ENCODE data around the gene TANC1. TPM values are rescaled to one million over a fixed set of nuclear protein-coding genes. Genes with fewer than 3 reads are reported as not detected.

Gene TANC1
- total and polyA plus RNA-seq, 11 donors = 26.6 to 91.1 (median 68.8) TPM

DNA sequence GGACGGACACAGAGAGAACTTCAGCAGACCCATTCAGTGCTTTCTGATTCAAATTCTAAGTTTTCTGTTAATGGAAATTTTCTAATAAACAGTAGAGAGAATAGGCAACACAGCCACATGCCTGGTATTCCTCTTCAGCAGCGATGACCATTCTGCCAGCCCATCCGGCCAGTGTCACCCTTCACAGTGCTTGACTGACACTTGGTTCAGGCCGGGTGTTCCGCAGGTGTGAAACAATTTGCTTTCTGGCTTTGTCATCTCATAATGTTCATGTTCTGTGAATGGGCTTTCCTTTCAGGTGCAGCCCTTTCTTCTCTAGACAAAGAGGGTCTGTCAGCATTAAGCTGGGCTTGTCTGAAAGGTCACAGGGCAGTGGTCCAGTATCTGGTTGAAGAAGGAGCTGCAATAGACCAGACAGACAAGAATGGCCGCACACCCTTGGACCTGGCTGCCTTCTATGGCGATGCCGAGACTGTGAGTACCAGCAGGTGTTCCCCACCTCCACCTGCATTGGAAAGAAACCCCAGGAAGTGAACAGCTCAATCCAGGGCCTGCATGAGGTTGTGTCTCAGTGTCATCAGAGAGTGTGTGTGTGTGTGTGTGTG lies 251.1 kb downstream of the TANC1 start:
- TF ChIP-seq POLR2A (IDR thresholded peaks at IDR 0.05) = no peak
- TF ChIP-seq, protein P1, sequence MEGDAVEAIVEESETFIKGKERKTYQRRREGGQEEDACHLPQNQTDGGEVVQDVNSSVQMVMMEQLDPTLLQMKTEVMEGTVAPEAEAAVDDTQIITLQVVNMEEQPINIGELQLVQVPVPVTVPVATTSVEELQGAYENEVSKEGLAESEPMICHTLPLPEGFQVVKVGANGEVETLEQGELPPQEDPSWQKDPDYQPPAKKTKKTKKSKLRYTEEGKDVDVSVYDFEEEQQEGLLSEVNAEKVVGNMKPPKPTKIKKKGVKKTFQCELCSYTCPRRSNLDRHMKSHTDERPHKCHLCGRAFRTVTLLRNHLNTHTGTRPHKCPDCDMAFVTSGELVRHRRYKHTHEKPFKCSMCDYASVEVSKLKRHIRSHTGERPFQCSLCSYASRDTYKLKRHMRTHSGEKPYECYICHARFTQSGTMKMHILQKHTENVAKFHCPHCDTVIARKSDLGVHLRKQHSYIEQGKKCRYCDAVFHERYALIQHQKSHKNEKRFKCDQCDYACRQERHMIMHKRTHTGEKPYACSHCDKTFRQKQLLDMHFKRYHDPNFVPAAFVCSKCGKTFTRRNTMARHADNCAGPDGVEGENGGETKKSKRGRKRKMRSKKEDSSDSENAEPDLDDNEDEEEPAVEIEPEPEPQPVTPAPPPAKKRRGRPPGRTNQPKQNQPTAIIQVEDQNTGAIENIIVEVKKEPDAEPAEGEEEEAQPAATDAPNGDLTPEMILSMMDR (IDR thresholded peaks at IDR 0.05) = no peak
- 90 to 97% (median 95%) methylated on average over 6 to 8 of the region's 8 CpGs for WGBS, 4 donors
- Histone ChIP-seq H3K9me3 (no peaks in the 10 kb centered on the region), H3K4me1 (peaks cover 0 to 26% (median 5%) of the 10 kb centered on the region in 12 donors), H3K4me3 (no peak overlapping the region), H3K27ac (no peak overlapping the region), H3K36me3 (peaks cover 0 to 97% (median 60%) of the 10 kb centered on the region in 9 donors), H3K27me3 (no peaks in the 10 kb centered on the region)
- no peak for ATAC-seq
- no peak for DNase-seq
- intact Hi-C loops (cut with DNase I) = no loop called here

DNA sequence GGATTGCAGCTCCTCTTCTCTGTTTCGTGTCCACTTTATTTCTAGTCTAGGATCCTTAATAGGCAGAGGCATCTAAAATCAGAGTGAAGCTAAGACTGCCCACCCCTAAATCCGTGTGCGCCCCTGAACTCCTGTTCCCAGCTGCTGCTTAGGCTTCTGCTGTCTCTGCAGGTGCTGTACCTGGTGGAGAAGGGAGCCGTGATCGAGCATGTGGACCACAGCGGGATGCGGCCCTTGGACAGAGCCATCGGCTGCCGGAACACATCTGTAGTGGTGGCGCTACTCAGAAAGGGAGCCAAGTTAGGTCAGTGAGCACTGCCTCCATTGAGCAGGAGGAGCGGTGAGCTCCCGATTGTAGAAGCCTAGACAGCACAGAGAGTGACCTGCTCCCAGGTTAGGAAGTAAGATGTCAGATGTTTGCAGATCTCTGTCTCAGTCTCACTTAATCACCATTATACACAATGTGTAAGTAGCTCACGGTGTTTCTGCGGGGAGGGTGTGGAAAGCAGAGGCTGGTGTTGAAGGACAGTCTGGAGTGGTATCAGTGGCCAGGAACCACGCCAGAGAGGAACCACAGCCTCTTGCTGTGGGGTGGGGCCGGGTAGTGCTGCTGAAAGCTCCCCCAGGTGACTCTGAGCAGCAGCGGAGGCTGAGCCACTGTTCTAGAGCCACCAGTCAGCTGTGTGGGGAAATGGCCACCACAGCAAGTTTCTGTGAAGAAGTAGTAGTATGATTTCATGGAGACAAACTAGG lies 255.8 kb downstream of the TANC1 start:
- Histone ChIP-seq H3K4me1 (peaks cover 5 to 58% (median 20%) of the 10 kb centered on the region in 12 donors), H3K36me3 (peaks cover 0 to 97% (median 48%) of the 10 kb centered on the region in 9 donors), H3K27ac (peak overlapping the region in 11 of 12 donors; percentile 6 to 82 (median 72)), H3K4me3 (no peak overlapping the region), H3K9me3 (no peaks in the 10 kb centered on the region), H3K27me3 (no peaks in the 10 kb centered on the region)
- DNase-seq = peak in 1 of 5 donors; percentile 57
- 73 to 92% (median 83%) methylated on average over 11 to 17 of the region's 17 CpGs for WGBS, 4 donors
- no peak for TF ChIP-seq POLR2A (IDR thresholded peaks at IDR 0.05)
- TF ChIP-seq, protein P1 (IDR thresholded peaks at IDR 0.05) = no peak
- peak in 1 of 4 donors; percentile 3 for ATAC-seq
- intact Hi-C loops (cut with DNase I) = no loop called here

DNA sequence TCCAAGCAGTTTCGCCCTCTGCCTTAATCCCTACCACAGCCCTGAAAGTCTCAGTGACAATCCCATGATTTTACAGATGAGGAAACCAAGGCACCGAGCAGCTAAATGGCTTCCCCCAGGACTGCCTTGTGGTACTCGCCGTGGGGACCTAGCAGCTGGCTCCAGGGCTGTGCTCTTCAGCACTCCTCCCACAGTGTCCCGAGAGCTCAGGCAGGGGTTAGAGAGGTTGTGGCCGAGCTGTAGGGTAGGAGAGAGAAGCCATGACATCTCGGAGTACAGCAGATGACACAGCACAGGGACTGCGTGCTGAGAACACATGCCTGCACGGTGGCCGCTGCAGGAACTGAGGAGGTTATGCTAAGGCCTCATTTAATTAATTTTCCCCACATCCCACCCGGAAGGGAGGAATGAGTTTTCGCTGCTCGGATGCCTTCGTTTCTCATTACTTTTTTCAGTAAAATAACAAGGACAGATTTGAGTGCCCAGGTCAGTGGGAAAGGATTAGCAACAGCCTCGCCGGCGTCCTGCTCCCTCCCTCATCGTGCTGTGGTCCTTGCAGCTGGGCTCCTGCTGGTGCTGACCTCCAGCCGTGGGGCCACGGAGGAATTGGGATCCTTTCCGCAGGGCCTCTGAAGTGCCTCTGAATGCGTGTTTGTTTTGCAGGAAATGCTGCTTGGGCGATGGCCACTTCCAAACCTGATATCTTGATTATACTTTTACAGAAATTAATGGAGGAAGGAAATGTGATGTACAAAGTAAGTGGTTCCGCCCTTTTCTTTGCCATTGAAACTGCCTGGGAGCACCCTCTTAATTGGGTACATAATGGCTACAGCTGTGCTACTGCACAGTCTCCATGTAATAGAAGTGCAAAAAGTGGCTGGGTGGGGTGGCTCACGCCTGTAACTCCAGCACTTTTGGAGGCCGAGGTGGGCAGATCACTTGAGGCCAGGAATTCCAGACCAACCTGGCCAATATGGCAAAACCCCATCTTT lies 256.9 kb downstream of the TANC1 start:
- intact Hi-C loops (cut with DNase I) = no loop called here
- DNase-seq = peak; percentile 58 to 70 (median 63)
- Histone ChIP-seq H3K4me3 (no peak overlapping the region), H3K9me3 (no peaks in the 10 kb centered on the region), H3K27ac (peak overlapping the region; percentile 42 to 87 (median 73)), H3K36me3 (peaks cover 0 to 97% (median 54%) of the 10 kb centered on the region in 9 donors), H3K27me3 (no peaks in the 10 kb centered on the region), H3K4me1 (peaks cover 5 to 59% (median 20%) of the 10 kb centered on the region in 12 donors)
- no peak for TF ChIP-seq POLR2A (IDR thresholded peaks at IDR 0.05)
- 63 to 72% (median 67%) methylated on average over 26 of the region's 26 CpGs for WGBS, 4 donors
- peak in 3 of 4 donors; percentile 38 to 82 (median 38) for ATAC-seq

DNA sequence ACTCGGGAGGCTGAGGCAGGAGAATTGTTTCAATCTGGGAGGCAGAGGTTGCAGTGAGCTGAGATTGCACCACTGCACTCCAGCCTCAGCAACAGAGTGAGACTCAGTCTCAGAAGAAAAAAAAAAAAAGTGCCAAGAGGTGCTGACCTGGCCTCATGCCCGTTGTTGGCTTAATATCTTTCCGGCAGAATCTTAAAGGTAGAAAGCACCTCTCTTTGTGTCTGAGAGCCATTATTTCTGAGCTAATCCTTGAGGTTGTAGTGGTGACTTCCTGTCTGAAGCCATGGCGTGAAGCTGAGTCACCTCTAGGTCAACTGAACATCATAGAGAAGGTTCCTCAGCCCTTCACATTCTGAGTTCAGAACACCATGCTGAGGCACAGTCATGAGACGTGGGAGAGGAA lies 257.6 kb downstream of the TANC1 start:
- no peak for DNase-seq
- H3K4me1 ChIP-seq = peaks cover 5 to 59% (median 20%) of the 10 kb centered on the region in 12 donors
- TF ChIP-seq, protein P1 (IDR thresholded peaks at IDR 0.05) = no peak
- no peaks in the 10 kb centered on the region for H3K27me3 ChIP-seq
- no peaks in the 10 kb centered on the region for H3K9me3 ChIP-seq
- WGBS, 4 donors = 51 to 63% (median 59%) methylated on average over 5 of the region's 5 CpGs
- H3K36me3 ChIP-seq = peaks cover 0 to 97% (median 59%) of the 10 kb centered on the region in 9 donors
- peak overlapping the region; percentile 42 to 87 (median 73) for H3K27ac ChIP-seq
- no peak overlapping the region for H3K4me3 ChIP-seq
- peak in 3 of 4 donors; percentile 8 to 67 (median 41) for ATAC-seq
- intact Hi-C loops (cut with DNase I) = no loop called here
